ENCODE results near the gene FOXO3B. TPM values are rescaled to one million over a fixed set of nuclear protein-coding genes. Genes with fewer than 3 reads are reported as not detected.
A peak's percentile ranks its signal among the peaks of the same experiment; 100 is the strongest.
"Not testable (repeated sequence)": the region's sequence is repeated elsewhere in the genome, so short reads cannot be mapped to it uniquely, and the experiment has no call there.

Gene FOXO3B
- total and polyA plus RNA-seq, 2 of the 13 experiments (the other 11 are each of a cell fraction or from before 2014, with no cell fraction given), result 2.7 to 3.1 TPM

DNA sequence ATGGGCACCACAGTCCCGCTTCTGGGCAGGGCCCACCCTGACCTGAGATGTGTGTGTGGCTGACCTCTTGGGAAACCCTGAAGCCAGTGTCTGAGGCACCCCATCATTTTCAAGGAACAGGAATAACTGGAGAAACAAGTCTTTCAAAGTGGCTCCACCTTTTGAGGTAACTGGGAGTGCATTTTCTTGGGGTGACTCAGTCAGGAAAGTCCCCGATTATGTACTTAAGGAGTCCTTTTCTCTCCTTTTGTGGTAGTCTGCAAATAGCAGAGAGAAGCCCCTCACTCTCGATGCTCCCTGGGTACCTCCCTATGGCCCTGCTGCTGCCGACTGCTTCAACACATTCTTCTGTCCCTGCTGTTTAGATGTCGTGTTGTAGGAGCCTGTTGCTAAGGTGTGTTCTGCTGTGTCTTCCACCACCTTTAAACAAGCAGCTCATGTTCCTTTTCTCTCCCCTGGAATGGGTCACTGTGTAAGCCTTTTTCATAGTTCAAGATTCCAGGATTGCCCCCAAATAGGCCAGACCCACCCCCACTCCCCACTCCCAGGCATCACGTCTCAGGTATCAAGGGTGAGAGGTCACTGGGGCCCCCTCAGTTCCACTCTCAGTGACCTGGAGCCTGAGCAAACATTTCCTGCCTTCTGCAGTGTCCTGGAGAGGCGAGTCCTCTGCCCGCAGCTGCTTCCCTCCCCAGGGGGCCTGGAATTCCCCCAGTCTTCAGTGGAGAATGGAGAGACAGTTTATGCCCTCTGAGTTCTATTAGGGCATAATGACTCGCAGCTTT is 36.7 kb upstream of the FOXO3B start:
- H3K27ac ChIP-seq (ENCODE audit: extremely low read length, insufficient read depth, low read length); H3K9me3 ChIP-seq (ENCODE audit: low read length); BruUV-seq (replicated peaks); CTCF ChIA-PET (ENCODE audit: low intra/inter-chr PET ratio, low total read pairs); DNase-seq (ENCODE audit: low spot score); intact Hi-C loops (cut with micrococcal nuclease; ENCODE audit: unreplicated experiment); H3K9ac ChIP-seq (ENCODE audit: insufficient read depth, low read depth, low read length); H3K27me3 ChIP-seq (ENCODE audit: control insufficient read depth in 1 of 2, insufficient read depth in 2 of 2, low read length in 2 of 2); in situ Hi-C loops (cut with HindIII; ENCODE audit: extremely low pct_ligation_motif_present, low pct_unique_long_range_greater_than_20kb); H2AFZ ChIP-seq (ENCODE audit: low read length); H3K79me2 ChIP-seq (ENCODE audit: insufficient read depth, low read length); H4K20me1 ChIP-seq (ENCODE audit: insufficient read depth, low read length); H3K4me3 ChIP-seq (replicated peaks in 1 of 3; ENCODE audit: insufficient read depth in 1 of 3, low read depth in 2 of 3, low read length in 3 of 3); POLR2A ChIA-PET; H3K36me3 ChIP-seq (replicated peaks in 1 of 2; ENCODE audit: control insufficient read depth in 1 of 2, insufficient read depth in 2 of 2, low read length in 2 of 2); TF ChIP-seq NR2F6 (CRISPR knock-in tag; IDR thresholded peaks at IDR 0.05): not testable (repeated sequence)
- WGBS (ENCODE audit: low lambda C conversion rate), result 25% methylated on average over 8 of the region's 9 CpGs
- FAIRE-seq, result peak; percentile 50
- peak; percentile 71 for ATAC-seq
- H3K4me2 ChIP-seq (ENCODE audit: low read depth, low read length), result 0 out of 2 replicates have a peak overlapping the region, but pooled peaks have one; percentile 27
- TF ChIP-seq NR2F6 (IDR thresholded peaks at IDR 0.05), result peak; percentile 36; the same call in 1 of the 2 replicates
- TF ChIP-seq RARA (CRISPR knock-in tag; IDR thresholded peaks at IDR 0.05), result peak; percentile 34; the same call in 1 of the 2 replicates
- peaks cover 19% of the 10 kb centered on the region for H3K4me1 ChIP-seq (ENCODE audit: insufficient read depth, low read length)

DNA sequence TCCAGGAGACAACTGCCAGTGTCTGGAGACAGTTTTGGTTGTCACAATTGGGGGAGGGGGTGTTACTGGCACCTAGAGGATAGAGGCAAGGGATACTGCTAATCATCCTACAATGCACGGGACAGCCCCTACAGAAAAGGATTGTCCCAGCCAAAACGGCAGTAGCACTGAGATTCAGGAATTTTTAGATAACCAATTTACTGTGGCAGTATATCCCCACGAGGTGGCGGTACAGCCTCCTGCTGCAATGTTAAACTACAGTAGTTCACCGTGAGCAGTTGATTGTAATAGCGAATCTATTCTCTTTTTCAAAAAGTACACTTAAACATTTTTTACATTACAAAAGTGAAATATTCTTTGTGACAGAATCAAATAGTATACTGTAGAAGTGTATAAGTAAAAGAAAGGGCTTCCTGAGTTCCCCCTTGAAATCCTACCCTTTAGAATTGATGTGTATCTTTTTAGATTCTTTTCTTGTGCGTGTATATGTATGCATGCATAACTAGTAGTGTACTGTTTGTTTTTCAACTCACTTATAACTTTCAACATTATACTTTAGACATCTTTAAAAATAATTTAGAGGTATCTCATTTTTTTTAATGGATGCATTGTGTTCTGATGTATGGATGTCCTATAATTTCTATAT is 30.4 kb upstream of the FOXO3B start:
- H3K9me3 ChIP-seq (ENCODE audit: low read length); in situ Hi-C loops (cut with HindIII; ENCODE audit: extremely low pct_ligation_motif_present, low pct_unique_long_range_greater_than_20kb); H3K9ac ChIP-seq (ENCODE audit: insufficient read depth, low read depth, low read length); POLR2A ChIA-PET; H3K4me1 ChIP-seq (ENCODE audit: insufficient read depth, low read length); H3K27ac ChIP-seq (ENCODE audit: extremely low read length, insufficient read depth, low read length); H3K36me3 ChIP-seq (replicated peaks in 1 of 2; ENCODE audit: control insufficient read depth in 1 of 2, insufficient read depth in 2 of 2, low read length in 2 of 2); H3K27me3 ChIP-seq (ENCODE audit: control insufficient read depth in 1 of 2, insufficient read depth in 2 of 2, low read length in 2 of 2); H3K4me3 ChIP-seq (replicated peaks in 1 of 3; ENCODE audit: insufficient read depth in 1 of 3, low read depth in 2 of 3, low read length in 3 of 3); H3K4me2 ChIP-seq (ENCODE audit: low read depth, low read length); H2AFZ ChIP-seq (ENCODE audit: low read length); BruUV-seq (replicated peaks); H3K79me2 ChIP-seq (ENCODE audit: insufficient read depth, low read length); intact Hi-C loops (cut with micrococcal nuclease; ENCODE audit: unreplicated experiment); CTCF ChIA-PET (ENCODE audit: low intra/inter-chr PET ratio, low total read pairs); H4K20me1 ChIP-seq (ENCODE audit: insufficient read depth, low read length): not testable (repeated sequence)
- WGBS (ENCODE audit: low lambda C conversion rate), result 33% methylated on average over 3 of the region's 7 CpGs
- FAIRE-seq (peak; percentile 65), ATAC-seq (peak; percentile 50; the same call in 2 of the 3 replicates), DNase-seq (ENCODE audit: low spot score) (peak; percentile 28)
- TF ChIP-seq SMC3 (IDR thresholded peaks at IDR 0.05; ENCODE audit: low read length) (peak; percentile 53), STAG1 (CRISPR knock-in tag; IDR thresholded peaks at IDR 0.05) (peak; percentile 70)
- TF ChIP-seq, protein P1, sequence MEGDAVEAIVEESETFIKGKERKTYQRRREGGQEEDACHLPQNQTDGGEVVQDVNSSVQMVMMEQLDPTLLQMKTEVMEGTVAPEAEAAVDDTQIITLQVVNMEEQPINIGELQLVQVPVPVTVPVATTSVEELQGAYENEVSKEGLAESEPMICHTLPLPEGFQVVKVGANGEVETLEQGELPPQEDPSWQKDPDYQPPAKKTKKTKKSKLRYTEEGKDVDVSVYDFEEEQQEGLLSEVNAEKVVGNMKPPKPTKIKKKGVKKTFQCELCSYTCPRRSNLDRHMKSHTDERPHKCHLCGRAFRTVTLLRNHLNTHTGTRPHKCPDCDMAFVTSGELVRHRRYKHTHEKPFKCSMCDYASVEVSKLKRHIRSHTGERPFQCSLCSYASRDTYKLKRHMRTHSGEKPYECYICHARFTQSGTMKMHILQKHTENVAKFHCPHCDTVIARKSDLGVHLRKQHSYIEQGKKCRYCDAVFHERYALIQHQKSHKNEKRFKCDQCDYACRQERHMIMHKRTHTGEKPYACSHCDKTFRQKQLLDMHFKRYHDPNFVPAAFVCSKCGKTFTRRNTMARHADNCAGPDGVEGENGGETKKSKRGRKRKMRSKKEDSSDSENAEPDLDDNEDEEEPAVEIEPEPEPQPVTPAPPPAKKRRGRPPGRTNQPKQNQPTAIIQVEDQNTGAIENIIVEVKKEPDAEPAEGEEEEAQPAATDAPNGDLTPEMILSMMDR (CRISPR knock-in tag; IDR thresholded peaks at IDR 0.05), result peak; percentile 50

Data from HepG2 (cell line).